ENCODE measurements around the gene CDIPT.

Gene CDIPT

DNA sequence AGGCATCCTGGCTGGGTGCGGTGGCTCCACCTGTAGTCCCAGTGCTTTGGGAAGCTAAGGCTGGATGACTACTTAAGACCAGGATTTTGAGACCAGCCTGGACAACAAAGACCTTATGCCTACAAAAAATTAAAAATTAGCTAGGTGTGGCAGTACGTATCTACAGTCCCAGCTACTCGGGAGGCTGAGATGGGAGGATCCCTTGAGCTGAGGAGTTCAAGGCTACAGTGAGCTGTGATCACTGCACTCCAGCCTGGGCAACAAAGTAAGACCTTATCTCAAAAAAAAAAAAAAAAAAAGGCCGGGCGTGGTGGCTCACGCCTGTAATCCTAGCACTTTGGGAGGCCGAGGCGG is 36.7 kb downstream of the CDIPT start:
- no peak for DNase-seq (ENCODE audit: low read depth in 2 of 2)

DNA sequence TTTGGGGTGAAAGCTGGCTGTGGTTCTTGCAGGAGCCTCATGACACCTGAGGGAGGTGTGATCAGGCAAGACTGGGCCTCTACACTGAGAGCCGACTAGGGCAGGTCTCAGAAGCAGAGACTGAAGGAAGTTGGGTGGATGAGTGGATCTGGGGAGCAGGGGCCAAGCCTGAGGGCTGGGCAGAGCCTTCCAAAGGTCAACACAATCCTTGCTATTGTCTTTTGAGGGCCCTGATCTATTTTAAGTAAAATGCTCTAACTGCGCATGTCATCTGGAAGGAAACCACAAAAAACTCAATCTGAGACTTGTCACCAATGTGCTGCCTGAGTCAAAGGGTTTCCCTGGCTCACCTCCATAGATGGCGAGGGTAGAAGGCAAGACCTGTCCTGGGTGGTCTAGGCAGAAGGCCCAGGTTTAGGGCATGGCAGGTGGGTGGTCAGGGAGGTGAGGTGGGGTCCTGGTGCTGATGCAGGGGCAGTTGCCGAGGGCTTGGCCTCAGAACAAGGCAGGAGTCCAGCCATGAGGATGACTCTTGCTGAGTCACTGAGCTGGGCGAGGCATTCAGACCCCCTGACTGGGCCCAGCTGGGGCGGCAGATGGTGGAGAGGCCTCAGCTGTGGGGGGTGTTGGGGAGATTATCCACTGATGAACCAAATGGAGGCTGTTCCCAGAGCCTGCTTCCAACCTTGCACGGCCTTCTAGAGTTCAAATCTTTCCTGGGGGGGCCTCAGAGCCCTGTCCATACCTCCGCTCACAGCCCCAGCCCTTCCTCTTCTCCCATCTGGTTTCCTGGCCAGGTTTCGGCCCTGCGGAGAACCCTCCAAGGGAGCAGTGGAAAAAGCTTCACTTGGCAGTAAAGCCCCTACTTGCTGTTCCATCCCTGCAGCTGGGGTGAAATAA is 37.6 kb downstream of the CDIPT start:
- no peak for DNase-seq (ENCODE audit: low read depth in 2 of 2)

DNA sequence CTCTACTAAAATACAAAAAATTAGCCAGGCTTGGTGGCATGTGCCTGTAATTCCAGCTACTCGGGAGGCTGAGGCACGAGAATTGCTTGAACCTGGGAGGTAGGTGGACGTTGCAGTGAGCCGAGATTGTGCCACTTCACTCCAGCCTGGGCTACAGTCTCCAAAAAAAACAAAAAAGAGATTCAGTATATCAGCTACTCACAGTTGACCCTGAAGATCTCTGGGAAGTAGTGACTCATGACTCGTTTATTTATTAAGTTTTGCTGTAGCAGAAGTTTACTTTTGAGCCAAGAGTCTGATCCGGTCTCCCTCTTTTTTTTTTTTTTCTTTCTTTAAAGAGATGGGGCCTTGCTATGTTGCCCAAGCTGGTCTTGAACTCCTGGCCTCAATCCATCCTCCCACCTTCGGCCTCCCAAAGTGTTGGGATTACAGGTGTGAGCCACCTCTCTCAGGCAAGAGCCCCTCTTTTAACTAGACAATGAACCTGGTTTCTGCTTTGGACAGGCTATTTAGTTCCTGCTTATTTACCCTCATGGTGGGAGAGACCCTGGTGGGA is 38.4 kb downstream of the CDIPT start:
- no peak for DNase-seq (ENCODE audit: low read depth in 2 of 2)

DNA sequence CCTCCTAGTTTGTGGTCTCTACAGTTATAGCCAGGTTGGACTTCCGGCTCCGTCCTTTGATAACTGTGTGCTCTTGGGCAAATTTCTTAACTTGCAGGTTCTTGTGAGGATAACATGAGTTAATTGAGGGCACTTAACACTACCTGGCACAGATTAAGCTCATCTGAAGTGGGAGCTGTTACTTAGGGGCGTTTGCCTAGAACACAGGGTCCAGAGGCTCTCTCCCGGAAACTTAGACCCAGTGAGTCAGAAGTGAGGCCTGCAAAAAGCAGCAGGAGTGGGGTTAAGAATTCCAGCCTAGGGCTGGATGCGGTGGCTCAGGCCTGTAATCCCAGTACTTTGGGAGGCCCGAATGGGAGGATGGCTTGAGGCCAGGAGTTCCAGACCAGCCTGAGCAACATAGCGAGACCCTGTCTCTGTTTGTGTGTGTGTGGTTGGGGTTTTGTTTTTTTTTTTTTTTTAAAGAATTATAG is 41.3 kb downstream of the CDIPT start:
- no peak for DNase-seq (ENCODE audit: low read depth in 2 of 2)

DNA sequence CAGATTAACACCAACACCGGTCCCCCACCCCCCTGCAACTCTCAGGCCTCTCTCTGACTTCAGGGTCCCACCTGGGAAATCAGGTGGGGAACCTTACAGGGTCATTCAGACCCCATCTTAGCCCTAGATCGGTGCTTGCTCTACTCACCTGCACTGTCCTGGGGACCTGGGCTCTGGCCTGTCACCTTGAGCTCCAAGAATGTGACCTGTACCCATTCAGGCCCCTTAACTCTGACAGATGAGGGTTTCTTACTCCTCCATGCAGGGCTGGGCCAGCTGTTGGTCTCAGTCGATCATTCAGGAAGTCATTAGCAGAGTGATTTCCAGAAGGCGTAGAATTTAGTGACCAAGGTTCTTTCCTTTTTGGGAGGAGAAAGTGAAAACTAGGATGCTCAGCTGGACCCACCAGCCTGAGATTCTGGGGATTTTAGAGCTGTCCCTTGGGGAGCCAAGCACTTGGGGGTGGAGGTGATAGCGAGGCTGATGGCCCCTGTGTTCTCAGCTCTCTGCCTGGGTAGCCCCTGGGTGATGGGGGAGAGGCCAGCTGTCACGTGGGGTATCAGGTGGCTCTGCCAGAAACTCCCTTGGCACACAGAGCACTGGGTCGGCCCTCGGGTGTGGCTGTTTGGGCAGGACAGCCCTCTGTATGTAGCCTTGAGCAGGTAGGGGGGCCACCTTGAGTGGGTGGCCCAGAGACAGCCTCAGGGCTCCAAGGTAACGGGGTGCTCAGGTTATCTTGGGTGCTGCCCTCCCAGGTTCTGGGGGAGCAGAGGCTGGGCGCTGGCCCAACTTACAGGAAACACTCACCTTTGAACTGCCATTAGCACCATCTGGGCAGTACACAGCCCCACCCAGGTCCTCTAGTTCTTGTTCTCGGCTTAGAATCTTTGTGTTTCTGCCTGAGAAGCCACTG is 42.0 kb downstream of the CDIPT start:
- DNase-seq (ENCODE audit: low read depth in 2 of 2): no peak

DNA sequence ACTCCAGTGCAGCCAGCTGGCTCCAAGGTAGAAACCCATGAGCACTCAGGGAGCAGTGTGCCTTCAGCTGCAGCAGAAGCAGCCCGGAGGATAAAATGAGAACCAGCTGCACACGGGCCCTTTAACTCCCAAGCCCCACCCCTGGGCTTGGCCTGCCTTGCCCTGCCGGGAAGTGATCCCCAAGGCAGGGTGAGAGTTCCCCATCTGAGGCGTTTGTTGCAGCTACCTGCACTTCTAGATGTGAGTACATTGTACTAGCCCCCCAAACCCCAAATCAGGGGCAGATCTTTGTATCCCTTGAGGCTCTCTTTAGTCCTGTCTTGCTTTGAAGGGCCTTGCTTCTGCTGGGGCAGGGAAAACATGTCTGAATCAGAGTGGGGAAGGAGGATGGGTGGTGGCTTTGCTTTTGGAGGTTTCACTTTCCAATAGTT is 42.7 kb downstream of the CDIPT start, which contains the start of gene MVP:
Gene MVP, plus strand, starts transcription at position 192 of the 431 bp plus-strand sequence. CDS start 10,088 bp downstream, outside the sequence.
- no peak for DNase-seq (ENCODE audit: low read depth in 2 of 2)

DNA sequence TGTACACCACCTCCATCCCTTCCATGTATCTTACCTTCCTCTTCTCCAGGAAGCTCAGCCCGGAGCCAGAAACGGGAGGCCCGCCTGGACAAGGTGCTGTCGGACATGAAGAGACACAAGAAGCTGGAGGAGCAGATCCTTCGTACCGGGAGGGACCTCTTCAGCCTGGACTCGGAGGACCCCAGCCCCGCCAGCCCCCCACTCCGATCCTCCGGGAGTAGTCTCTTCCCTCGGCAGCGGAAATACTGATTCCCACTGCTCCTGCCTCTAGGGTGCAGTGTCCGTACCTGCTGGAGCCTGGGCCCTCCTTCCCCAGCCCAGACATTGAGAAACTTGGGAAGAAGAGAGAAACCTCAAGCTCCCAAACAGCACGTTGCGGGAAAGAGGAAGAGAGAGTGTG is 43.5 kb downstream of the CDIPT start:
- DNase-seq (ENCODE audit: low read depth in 2 of 2): no peak

DNA sequence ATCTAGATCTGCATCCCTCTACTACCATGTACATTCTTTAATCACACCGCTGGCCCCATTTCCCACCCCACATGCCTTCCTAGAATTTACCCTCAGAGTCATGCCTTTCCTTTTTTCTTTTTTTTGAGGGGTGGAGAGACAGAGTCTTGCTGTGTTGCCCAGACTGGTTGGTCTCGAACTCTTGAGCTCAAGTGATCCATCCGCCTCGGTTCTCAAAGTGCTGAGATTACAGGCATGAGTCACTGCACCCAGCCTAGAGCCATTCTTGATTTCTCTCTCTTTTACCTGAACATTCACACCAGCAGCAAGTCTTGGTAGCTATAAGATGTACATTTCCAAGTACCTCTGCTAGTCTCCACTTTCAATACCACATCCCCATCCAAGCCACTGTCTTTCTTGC is 44.9 kb downstream of the CDIPT start:
- DNase-seq (ENCODE audit: low read depth in 2 of 2): no peak

DNA sequence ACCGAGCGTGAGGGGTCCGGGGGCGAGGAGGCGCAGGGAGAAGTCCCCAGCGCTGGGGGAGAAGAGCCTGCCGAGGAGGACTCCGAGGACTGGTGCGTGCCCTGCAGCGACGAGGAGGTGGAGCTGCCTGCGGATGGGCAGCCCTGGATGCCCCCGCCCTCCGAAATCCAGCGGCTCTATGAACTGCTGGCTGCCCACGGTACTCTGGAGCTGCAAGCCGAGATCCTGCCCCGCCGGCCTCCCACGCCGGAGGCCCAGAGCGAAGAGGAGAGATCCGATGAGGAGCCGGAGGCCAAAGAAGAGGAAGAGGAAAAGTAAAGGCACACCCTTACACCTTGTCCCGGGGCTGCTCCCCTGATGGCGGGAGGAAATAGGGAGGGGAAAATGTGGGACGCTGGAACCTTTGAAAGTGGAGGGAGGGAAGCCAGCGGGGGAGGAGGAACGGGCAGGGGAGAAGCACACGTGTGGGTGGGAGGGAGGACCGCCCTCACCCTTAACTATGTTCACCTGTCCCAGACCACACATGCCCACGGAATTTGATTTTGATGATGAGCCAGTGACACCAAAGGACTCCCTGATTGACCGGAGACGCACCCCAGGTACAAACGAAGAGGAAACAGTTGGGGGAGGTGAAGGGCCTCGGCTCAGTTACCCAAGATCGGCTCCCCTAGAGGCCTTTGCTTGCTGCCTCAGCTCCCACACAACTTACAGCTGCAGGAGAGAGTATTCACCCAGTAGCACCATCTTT is 46.2 kb downstream of the CDIPT start:
- no peak for DNase-seq (ENCODE audit: low read depth in 2 of 2)

DNA sequence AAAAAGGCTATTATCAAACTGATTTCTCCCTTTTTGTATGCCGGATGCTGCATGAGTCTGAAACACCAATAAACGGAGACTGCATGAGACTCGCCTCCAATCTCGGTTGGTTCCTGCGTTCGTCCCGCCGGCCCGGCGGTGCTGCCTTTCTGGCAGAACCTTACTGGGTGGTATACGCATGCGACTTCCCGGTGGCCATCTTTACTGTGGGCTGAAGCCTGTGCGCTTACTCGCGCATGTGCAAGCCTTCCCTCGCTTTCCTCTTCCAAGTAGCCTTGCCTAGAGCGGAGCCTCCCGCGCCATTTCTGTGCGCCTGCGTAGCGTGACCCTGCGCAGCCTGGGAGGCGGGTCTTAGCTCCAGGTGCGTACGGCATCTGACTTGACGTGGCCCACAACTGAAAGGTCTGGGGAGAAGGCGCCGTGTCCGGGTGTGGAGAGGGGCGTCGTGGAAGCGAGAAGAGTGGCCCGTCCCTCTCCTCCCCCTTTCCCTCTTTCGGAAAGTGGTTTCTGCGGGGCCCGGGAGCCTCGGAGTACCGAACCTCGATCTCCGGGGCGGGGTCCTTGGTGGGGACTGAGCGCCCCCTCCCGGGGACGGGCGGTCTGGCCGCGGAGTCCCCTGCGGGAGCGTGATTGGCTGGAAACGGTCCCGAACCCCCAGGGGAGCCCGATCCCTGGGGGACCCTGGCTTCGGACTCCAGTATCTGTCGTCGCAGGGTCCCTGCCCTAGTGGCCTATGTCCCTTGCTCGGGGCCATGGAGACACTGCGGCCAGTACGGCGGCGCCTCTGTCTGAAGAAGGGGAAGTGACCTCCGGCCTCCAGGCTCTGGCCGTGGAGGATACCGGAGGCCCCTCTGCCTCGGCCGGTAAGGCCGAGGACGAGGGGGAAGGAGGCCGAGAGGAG is 47.0 kb downstream of the CDIPT start, which contains the start of gene PAGR1:
Gene PAGR1, plus strand, starts transcription at position 360 of the 901 bp plus-strand sequence. Its CDS starts 374 bp downstream, at position 734.
- peak; percentile 96 to 97 for DNase-seq (ENCODE audit: low read depth in 2 of 2)

DNA sequence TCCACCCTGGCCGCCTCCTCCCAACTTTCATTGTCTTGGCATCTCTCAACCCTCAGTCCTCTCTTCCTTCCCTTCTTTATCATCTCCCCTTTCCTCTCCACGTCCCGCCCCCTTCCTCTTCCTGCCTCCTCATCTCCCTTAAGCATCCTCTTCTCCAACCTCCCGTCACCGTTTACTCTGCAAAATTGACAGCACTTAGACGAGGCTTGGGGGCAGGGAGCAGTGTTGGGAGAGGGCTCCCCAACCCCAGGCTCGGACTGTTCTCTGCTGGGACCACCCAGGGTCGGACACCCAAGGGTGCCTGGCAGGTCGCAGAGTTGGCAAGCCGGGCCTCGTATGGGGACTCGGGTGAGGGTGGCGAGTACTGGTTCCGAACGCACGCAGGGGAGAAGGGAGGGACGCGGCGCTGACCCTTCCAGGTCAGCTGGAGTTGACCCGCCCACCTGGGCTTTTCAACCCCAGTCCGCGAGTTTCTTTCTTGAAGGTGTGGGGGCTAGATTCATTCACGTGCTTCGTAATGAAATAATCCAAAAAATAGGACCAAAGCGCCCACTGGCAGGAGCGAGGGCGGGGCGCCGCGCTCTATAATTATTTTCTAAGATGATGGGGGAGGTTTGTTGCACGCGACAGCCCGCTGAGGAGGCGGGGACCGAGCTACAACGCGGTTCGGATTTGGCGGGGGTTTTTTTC is 47.8 kb downstream of the CDIPT start:
- DNase-seq (ENCODE audit: low read depth in 2 of 2): no peak

DNA sequence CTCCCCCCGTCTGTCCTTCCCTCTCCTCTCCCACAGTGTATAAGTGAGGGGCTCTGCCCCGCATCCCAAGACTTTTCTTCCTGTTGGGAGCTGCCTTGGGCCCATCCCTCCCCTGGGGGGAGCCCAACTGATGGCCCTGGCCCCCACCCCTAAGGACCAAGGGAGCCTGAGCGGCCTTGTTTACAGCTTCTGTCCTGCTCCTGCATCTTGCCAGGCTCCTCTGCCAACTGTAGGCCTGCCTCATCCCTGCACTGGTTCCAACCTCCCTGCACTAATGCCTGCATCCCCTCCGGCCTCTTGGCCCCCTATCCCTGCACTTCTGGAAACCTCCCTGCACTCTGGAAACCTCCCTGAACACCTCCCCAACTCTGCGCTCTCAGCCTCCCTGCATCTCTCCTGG is 48.4 kb downstream of the CDIPT start:
- no peak for DNase-seq (ENCODE audit: low read depth in 2 of 2)

DNA sequence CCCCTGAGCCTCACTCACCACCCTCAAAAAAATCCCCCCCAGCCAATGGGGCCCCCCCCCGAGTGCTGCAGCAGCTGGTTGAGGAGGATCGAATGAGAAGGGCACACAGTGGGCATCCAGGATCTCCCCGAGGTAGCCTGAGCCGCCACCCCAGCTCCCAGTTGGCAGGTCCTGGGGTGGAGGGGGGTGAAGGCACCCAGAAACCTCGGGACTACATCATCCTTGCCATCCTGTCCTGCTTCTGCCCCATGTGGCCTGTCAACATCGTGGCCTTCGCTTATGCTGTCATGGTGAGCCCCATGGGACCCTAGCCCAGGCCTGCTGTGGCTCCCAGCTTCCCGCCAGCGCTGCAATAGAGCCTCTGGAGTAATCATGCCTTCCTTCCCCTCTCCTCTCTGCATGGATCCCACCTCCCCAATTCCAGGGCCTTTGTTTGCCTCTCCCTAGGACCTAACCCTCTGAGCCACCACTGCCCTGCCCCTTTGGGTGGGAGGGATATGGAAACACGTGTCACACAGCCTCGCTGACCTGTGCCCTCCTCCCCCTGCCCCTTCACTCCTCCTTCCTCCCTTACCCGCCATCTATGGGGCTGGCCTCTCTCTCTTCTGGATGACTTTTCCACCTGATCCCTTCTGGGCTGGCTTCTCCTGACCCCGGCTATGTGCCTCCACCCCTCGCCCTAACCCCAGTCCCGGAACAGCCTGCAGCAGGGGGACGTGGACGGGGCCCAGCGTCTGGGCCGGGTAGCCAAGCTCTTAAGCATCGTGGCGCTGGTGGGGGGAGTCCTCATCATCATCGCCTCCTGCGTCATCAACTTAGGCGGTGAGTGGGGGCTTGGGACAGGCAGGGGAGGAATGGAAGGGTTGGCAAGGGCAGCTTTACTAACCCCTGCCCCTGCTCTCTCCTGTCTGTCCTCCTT is 49.1 kb downstream of the CDIPT start:
- DNase-seq (ENCODE audit: low read depth in 2 of 2): no peak

DNA sequence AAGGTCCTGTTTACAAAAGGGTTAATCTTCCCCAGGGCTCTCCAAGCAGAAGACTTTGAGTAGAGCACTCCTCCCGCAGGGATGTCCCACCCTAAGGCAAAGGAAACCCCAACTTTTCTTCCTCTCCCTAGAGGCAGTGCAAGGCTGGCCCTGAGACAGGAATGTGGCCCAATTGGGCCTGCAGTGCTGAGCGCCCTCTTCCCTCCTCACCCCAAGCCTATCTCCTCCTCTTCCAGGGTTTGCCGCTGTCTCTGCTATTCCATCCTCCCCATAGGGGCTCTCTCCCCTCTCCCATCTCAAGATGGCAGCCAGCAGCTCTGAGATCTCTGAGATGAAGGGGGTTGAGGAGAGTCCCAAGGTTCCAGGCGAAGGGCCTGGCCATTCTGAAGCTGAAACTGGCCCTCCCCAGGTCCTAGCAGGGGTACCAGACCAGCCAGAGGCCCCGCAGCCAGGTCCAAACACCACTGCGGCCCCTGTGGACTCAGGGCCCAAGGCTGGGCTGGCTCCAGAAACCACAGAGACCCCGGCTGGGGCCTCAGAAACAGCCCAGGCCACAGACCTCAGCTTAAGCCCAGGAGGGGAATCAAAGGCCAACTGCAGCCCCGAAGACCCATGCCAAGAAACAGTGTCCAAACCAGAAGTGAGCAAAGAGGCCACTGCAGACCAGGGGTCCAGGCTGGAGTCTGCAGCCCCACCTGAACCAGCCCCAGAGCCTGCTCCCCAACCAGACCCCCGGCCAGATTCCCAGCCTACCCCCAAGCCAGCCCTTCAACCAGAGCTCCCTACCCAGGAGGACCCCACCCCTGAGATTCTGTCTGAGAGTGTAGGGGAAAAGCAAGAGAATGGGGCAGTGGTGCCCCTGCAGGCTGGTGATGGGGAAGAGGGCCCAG is 50.0 kb downstream of the CDIPT start:
- DNase-seq (ENCODE audit: low read depth in 2 of 2): no peak

DNA sequence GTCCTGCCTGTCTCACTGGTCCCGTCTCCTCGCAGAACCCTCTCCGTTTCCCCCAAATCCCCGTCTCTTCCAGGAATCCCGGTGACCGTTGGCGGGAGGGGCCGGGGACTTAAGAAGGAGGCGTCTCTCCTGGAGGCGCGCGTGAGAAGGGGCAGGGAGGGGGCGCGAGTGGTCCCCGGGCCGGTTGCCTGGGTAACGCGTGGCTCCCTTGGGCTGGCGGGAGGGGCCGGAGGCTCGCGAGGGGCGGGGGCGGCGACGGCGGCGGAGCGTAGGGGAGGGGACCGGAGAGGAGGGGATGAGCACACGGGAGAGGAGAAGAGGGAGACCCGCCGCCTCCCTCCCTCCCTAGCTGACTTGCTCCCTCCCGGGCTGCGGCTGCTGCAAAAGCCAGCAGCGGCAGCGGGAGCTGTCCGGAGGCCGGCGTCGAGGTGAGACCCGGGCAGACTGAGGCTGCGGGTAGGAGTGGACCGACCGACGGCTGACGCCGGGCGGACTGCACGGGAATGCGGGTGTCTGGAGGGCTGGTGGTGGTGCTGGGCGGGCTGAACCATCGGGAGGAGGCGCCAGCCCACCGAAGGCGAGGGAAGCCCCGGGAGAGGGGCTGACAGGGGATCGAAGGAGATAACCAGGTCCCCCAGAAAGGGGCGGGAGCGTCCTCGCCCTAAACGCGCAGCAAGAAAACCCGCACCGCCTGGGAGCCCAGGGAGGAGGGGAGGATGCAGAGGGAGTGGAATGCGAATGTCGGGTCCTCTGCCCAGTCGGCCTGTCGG is 50.9 kb downstream of the CDIPT start, which contains the start of gene PRRT2:
Gene PRRT2, plus strand, starts transcription at position 298 of the 770 bp plus-strand sequence. CDS start 862 bp downstream, outside the sequence.
- DNase-seq (ENCODE audit: low read depth in 2 of 2): no peak

DNA sequence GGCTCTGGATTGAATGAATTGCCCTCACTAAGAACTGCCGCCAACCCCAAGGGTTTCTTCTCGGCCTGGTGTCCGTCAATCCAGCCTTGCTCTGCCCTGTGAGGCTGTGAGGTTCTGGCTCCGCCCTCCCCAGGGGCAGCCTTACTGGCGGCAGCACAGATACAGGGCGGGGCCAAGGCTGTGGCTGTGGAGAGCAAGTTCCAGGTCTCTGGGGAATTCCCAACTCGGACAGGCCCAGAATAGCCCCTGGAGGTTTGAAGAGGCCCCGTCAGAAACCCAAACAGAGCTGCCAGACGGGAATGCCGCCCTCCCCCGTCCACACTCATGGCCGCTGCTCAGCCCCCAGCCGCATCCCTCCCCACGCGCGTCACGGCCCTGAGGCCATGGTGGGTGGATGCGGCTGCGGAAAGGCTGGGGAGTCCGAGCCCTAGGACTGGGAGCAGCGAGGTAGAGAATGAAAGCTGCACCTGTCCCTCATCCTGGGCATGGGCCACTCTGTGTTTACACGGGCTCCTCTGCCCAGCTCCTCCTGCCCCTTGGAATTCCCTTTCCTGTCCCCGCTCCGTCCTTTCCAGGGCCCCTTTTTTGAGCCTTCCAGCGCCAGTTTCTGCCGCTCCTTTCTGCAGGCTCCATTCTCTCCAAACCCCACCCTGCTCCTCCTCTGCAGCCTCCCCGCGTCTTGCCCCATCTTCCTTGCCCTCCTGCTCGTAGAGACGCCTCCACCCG is 51.7 kb downstream of the CDIPT start:
- DNase-seq (ENCODE audit: low read depth in 2 of 2): no peak
